Dermis blood vessel endothelial cell (primary cell): ENCODE measurements around the gene LDB2. TPM values are rescaled to one million over a fixed set of nuclear protein-coding genes. Genes with fewer than 3 reads are reported as not detected.

Experiments
- DNase-seq: peaks from one replicate; pipeline ENCODE4 v3.0.0; 2010
- total RNA-seq: library from RNA; depleted of rRNA; stranded (reverse); fragments of >200 nt; gene quantifications from 2 replicates; pipeline ENCODE4 v1.2.3, GENCODE V29; 2014

The LDB2 gene
- total RNA-seq, 1 donor from 2014 or later = 258 TPM

DNA sequence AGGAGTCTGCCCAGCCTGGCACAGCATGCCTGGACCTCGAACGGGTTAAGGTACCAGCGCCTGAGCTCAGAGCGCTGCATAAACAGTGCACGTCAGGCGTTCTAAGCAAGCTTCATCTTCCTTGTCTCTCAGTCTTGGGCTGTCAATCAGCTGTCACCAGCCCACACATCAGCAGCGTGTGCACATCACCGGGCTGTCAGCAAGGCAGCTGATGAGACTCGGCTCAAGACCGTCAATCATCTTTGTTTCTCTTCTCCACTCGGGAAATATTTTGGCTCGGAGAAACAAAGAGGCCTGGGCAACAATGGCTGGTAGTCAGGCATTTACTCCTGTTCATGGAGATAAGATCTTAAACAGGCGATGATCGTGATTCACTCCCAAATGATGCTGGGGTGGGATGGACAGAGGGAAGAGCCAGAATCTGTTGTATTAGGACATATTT, 141.3 kb downstream of the LDB2 start:
- DNase-seq = peak; percentile 70

DNA sequence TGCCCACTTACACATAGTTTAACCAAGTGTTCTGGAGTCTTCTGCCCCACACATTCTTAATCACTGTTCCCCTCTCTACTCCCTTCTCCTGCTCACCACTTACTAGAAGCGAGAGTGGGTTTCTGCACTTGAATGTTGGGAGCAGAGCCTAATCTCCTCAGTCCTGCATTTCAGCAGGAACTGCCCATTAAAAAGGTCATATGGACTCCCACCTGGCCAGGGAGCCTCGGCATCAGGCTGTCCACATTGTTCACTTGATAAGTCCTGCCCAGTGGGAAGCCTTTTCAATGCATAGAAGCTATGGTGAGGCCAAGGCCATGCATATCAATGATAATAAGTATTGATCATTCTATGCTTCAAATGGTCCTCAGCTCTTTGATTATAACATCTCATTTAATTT, 144.3 kb downstream of the LDB2 start:
- DNase-seq = no peak

- DNase-seq = peak; percentile 49
Measured at GRCh38 chr4:16752150-16752549, 146.3 kb downstream of the LDB2 start.

GRCh38 chr4:16750882-16751642, 147.4 kb downstream of the LDB2 start:
- peak; percentile 56 for DNase-seq

DNA sequence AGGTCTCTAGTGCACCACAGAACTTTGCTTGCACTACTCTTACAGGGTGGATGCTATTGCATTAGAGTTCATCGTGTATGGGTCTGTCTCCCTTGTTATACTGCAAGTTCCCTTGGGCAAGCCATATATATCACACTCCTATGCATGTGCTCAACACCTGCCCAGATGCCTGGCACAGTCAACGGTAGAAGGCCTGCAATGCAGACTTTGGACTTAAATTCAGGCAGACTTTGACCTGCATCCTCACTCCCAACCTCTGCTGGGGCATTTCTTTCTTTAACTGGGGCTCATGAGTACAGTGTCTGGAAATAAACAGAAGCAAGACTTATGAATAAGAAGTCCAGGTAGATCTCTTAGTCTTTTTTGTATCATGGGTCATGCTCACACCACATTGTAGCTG, 148.2 kb downstream of the LDB2 start:
- no peak for DNase-seq

GRCh38 chr4:16745887-16746286, 152.6 kb downstream of the LDB2 start:
- DNase-seq = no peak

GRCh38 chr4:16745009-16745635, 153.3 kb downstream of the LDB2 start:
- DNase-seq = no peak

DNA sequence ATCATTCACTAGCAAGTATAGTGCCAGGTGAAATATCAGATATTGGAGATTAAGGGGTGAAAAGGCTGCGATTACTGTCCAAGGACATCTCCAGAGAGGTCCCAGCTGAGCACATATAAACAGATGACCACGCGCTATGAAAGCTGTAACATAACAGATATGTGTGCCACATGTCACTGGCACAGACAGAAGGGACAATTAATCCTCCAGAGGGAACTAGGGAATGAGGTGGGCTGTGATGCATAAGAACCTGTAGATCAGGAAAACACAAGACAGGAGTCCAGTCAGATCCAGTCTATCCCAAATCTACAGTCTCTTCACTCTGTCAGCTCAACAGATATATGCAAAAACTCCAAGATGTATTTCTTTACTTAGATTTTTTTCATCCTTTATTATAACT, 157.2 kb downstream of the LDB2 start:
- DNase-seq = no peak

- no peak for DNase-seq
Measured at GRCh38 chr4:16739997-16740624, 158.3 kb downstream of the LDB2 start.

DNA sequence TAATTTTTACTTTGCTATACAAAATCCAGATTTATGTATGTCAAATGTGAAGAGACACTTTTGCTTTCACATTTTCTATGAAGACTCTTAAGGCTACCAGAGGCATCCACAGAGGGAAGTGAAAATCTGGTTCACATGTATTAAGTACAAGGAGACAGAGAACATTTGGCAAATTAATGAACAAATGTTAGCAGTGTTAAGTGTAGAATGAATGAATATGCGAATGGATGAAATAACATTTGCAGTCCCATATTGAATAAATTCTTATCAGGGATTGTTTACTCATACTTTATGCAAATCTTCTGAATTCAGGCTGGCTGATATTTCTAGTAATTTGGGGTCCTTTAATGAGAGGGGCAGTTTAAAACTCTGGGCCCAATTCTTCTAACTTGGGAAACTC, 159.9 kb downstream of the LDB2 start:
- no peak for DNase-seq

DNA sequence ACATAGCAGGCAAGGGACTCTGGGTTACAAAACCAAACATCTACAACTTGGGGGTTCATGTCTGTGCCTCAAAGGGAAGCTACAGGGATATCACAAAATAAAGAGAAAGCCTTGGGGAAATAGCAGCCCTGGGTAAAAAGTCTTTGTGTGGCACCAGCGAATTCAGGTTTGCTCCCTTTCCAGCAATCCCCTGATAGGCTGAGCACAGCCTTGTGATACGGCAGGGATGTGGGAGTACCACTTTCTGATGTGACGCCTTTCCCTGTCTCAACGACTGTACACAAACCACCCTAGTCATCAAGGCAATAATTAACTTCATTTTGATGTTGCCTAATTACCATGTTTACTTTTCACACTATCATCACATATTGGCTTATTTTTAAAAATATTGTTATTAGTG, 164.9 kb downstream of the LDB2 start:
- DNase-seq = no peak

DNA sequence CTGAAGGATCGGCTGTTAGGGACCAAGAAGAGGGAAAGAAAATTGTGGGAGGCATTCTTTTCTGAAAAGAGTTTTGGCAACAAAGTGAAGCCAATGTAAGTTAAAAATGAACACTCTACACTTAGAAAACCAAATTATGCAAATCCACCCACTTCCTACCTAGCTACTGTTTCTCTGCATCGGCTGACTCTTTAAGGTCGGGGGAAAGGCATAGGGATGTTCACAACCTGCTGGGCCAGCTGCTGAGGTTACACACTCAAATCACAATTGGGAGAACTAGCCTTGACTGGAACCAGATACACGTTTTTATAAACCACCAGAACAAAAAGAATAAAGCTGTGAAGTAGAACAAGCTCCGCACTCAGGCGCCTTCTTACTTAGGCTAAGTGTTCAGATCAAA, 165.7 kb downstream of the LDB2 start:
- DNase-seq = no peak

DNA sequence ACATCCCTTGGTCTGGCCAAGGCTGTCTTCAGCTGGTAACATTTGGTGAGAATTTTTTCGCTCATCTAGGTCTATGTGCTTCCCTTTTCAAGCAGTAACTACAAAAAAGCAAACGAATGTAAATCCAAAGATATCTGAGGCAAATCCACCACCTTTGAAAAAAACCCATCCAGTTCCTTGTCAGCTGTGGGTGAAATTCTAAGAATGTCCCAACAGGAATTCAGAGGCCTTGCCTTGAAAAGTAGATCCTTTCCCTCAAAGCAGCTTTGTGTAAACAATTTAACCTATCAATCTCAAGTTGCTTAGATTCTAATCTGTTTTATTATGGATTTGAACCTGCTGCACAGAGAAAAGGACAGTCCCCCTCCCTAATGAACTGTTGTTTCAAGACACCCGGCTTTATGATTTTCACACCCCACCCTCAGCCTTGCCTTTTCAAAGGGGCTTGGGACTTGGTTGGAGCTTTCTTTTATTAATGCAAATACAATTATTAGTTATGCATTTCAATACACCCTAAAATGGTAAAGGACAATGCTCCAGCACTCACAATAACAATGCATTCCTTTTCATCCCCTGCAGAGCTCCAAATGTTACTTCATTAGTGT, 166.6 kb downstream of the LDB2 start:
- no peak for DNase-seq

GRCh38 chr4:16730522-16731205, 167.8 kb downstream of the LDB2 start:
- DNase-seq = no peak

- DNase-seq = no peak
Measured at GRCh38 chr4:16729336-16729735, 169.1 kb downstream of the LDB2 start.

DNA sequence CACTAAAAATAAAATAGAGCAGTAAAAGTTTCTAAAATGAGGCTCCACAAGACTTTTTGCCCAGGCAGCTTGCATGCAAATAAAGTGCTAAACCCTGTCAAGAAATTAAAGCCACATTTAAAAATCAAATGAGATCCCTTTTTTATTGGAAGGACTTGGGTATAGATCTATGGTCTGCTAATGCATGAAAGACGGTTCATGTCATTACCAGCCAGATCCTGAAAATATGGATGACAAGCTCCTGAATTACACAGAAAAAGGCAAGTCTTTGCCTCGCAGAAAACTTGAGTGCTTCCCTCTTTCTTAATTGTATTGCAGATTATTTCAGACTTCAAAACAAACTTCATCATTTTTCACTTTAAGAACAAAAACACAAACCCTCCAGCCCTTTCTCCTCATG, 169.6 kb downstream of the LDB2 start:
- no peak for DNase-seq

- no peak for DNase-seq
Measured at GRCh38 chr4:16728111-16728510, 170.3 kb downstream of the LDB2 start.

DNA sequence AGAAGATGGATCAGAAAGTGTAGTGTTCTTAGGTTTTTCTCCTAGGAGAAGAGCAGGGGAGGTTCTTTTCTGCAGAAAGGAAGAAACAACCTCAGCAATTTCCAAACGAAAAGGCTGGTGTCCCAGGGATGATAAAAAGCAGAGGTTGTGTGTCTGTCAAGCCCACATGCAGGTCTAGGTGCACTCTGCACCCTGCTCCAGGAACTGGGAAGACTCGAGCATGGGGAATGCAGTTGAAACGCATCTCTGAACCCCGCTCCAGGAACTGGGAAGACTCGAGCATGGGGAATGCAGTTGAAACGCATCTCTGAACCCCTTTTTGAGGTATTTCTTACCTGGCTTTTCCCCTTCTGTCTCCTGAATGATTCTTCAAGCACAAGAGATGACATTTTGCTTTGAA, 171.2 kb downstream of the LDB2 start:
- no peak for DNase-seq

- DNase-seq = no peak
Measured at GRCh38 chr4:16726368-16727050, 171.9 kb downstream of the LDB2 start.

DNA sequence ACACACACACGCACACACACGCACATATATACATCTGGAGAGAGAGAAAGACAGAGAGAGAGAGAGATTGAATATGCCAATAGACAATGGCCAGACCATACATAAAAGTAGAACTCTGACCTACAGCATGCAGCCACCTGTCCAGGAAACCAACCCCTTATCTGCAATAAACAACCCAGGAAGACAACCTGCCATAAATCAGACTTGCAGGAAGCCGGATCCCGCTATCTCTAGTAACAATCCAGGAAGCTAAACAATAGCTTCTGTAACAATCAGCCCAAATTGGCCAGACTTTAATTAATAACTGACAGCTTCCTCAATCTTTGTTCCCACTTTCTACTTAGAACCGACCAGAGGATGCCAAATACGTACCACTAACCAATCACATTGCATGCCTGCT, 173.2 kb downstream of the LDB2 start:
- DNase-seq = peak; percentile 77

DNA sequence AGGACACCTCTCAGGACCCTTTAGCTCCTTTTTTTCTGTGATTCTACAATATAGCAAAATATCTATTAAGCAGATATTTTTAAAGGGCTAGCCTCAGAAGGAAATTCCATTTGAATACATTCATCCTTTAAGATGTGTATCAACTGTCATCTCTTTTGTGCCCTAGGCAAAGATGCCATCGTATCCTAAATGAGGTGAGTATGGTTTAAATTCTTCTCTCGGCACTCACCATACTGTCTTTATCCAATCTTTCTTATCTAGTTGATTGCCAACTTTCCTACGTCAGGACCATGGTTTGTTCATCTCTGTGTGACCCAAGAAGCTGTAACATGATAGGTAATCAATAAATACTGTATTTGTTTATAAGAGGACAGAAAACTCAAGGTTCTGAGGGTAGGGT, 176.0 kb downstream of the LDB2 start:
- no peak for DNase-seq

DNA sequence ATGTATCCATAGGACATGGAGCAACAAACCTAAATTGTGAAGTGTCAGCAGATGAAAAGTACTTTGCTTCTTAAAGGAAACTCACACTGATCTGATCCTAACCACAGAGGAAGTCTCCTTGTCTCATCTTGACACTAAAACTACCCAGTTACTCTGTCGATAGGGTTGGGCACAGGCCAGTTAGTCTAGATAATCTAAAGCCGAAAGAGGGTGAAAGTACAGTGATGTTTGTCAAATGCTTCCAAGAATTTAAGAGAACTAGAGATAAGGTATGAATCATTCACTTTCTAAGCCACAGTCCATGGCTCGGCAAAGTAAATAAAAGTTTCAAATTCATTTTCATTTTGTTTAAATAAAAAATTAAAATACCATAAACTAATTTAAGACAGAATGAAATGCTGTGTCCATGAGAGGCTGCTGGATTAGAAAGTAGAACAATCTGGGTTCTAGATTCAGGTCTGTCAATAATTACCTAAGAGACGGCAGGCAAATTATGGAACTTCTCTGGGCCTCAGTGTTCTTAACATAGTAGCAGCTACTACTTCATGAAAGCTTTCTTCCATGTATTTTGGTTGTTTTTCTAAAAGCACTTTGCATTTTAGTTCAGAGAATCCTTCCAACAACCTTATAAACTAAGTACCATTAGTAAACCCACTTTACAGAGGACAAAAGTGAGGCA, 176.7 kb downstream of the LDB2 start:
- DNase-seq = peak; percentile 32
